ENCODE data around the gene HTR6.

HTR6 gene

GRCh38 chr1:19728413-19729145 lies 63.9 kb downstream of the HTR6 start:
- DNase-seq: no peak

- no peak for DNase-seq
Measured at GRCh38 chr1:19730232-19730631, 65.6 kb downstream of the HTR6 start.

Measured in right hindlimb (tissue), 1 donor.